WI38 (cell line): ENCODE data around the gene GAK.

ENCODE experiments used
- H3K4me3 ChIP-seq: 2 replicates; pipeline ENCODE4 v1.5.1; 2011; ENCODE audit warnings: low read depth, mild to moderate bottlenecking, control low read depth, low read length
- TF ChIP-seq, protein P1 (sequence below): IDR thresholded peaks from 2 replicates; pipeline ENCODE4 v1.5.1; 2012; ENCODE audit warnings: low read depth, mild to moderate bottlenecking, control low read depth, low read length

Gene GAK

DNA sequence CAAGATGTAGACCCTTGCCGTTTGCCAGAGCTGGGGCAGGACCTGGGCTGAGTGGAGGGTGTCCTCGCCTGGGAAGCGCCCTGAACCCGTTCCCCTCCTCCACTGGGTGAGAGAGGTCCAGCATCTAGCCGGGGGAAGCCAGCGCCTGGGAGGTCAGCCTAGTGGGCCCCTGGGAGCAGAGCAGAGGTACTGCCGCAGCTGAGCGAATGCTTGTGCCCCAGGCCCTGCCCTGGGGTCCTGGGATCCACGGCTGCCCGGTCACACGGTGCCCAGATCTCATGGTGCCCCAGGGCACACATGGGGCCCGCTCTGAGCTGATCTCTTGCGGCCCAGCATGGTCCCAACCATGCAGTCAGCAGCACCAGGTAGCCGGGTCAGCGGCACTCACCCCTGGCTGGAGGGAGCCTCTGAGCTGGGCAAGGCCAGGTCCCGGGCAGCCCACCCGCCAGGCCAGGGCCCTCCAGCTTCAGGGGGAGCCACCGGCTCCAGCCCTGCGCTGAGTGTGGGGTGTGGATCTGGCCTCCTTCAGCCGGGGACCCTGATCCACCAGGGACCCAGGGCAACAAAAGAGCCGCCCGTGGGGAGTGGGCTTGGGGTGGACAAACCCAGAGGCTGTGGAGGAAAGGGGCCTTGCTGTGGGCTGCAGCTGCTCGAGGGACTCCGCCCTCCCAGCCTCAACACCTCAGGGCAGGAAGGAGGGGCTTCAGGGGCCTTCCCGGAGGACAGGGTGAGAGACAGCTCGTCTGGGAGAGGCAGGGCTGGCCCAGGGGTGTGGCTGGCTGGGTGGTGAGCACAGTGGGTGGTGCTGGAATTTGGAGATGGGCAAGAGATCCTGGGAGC lies 102.1 kb downstream of the GAK start:
- TF ChIP-seq, protein P1, sequence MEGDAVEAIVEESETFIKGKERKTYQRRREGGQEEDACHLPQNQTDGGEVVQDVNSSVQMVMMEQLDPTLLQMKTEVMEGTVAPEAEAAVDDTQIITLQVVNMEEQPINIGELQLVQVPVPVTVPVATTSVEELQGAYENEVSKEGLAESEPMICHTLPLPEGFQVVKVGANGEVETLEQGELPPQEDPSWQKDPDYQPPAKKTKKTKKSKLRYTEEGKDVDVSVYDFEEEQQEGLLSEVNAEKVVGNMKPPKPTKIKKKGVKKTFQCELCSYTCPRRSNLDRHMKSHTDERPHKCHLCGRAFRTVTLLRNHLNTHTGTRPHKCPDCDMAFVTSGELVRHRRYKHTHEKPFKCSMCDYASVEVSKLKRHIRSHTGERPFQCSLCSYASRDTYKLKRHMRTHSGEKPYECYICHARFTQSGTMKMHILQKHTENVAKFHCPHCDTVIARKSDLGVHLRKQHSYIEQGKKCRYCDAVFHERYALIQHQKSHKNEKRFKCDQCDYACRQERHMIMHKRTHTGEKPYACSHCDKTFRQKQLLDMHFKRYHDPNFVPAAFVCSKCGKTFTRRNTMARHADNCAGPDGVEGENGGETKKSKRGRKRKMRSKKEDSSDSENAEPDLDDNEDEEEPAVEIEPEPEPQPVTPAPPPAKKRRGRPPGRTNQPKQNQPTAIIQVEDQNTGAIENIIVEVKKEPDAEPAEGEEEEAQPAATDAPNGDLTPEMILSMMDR = no peak

DNA sequence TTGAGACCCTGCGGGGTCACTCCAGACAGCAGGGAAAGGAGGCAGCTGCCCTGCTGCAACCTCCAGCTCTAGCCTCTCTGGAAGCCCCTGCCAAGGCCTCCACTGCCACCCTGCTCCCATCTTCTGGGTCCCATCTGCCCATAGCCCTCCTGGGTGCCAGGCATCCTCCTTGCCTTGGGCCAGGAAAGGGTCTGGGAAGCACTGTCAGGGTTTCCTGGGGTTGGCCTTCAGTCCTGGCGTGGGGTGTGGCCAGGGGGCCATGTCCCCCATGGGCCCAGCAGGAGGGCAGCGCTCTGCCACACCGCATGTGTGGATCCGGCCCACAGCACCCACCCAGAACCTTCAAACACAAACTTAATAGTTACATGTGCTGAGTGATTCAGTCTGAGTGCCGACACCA lies 102.8 kb downstream of the GAK start:
- H3K4me3 ChIP-seq = no peak overlapping the region
- TF ChIP-seq, protein P1 = no peak

More for the DNA sequence above, 102.1 kb downstream of the GAK start:
- H3K4me3 ChIP-seq = no peak overlapping the region

DNA sequence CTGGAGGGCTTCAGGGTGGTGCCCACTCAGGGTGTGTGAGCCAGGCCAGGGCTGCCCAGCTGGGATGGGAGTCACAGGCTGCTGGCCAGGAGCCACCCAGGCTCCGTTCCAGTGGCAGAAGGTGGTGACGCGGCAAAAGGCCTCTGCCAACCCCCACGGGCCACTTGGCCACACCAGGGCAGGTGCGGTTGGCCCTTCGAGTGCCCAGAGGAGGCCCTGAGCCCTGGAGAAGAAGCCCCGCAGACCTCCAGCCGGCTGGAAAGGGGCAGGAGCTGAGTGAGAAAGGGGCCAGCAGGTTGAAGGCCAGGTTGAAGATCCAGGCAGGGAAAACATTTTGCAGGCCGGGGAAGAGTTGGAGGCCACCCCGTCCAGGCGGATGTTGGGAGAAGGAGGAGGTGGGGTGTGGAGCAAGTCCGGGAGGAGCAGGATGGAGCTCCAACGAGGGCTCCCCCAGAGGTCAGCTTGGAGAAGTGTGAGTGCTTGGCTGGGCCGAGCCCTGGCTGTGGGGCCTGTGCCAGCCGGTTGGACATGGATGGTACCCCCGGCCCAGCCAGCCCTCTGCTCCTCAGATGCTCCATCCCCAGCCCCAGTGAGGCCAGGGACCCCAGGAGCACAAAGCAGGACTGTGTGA lies 103.4 kb downstream of the GAK start:
- H3K4me3 ChIP-seq = no peak overlapping the region
- TF ChIP-seq, protein P1 = no peak

DNA sequence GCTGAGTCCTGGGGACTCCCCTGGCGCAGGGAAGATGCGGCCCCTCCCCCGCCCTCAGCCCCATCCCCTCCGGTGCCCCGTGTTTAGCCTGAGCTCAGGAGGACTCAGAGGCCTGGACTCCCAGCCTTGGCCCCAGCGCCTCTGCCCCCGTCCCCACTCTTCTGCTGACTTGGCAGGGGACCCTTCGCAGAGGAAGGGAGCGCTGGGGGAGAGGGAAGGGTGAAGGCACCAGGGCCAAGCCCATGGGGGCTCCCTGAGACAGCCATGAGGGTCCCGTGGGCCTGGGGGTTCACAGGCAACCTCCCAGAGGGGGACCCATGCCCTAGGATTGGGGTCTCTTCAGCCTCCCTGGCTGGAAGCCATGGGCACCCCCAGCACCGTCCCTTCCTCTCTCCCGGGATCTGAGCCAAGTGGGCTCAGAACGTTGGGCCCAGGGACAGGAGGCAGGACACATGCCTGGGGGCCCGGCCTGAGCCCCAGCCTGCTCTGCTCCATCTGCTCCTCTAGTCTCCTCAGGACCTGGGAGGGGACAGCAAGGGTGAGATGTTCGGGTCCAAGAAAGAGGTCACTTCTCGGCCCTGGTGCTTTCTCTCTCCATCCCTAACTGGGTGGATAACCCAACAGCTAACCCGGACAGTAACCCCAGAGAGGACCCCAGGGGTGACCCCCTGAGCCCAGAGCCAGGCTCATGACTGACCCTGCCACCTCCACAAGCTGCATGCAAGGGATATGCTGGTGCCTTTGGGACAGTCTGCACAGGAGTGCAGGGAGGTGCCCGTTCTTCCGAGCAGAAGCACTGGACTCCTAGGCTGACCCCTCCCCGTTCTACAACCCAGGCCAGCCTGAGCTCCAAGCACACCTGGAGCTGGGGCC lies 104.7 kb downstream of the GAK start:
- TF ChIP-seq, protein P1 = no peak
- no peak overlapping the region for H3K4me3 ChIP-seq

DNA sequence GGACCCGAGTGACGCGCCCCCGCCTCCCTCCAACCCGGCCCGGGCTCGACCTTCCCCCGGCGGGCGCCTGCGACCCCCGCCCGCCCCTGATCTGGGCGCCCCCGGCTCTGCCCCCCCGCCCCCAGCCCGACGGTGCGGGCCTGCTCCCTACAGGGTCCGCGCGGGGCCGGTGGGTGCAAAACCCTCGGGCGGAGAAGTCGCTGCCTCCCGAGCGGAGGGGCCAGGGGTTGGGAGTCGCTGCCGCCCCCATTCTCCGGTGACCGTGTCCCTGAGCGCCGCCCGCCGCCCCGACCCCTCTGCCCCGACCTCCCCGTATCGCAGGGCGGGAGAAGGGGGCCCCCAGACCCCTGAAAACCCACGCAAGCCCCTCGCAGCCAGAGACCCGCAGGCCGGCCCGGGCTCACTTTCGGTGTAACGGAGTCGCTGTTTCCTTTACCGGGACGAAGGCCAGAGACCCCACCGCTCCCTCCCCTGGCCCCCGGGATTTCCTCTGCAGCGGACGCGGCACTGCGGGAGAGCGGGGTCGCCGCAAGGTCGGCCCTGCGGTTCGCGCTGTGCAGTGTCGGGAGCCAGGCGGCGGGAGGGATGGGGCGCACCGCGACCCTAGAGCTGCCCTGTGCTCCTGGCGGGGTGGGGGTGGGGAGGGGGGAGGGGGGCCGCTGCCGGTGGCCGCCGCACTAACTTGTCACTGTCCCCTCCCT lies 105.5 kb downstream of the GAK start:
- TF ChIP-seq, protein P1 = no peak
- no peak overlapping the region for H3K4me3 ChIP-seq

DNA sequence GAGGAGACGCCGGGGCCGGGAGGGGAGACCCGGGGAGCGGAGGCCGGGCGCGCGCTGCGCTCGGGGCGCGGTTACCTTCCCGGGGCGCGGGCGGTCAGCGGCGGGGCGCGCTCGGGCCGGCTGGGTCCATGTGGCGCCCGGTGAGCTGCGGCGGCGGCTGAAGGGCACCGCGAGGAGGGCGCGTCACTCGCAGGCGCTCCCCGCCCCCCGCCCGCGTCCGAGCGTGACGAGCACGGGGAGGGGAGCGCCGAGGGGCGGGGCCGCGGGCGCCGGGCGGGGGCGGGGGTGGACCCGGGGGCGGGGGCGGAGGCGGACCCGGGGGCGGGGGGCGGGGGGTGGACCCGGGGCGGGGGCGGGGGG lies 106.2 kb downstream of the GAK start, which contains the start of gene CPLX1:
CPLX1 (minus strand) TSS at position 159 of the 360 bp plus-strand sequence. CDS start 1,607 bp downstream, outside the sequence.
- no peak within 1 kb of the TSS for H3K4me3 ChIP-seq
- TF ChIP-seq, protein P1 = no peak
